ENCODE results near the gene ATP8B3.

Gene ATP8B3

DNA sequence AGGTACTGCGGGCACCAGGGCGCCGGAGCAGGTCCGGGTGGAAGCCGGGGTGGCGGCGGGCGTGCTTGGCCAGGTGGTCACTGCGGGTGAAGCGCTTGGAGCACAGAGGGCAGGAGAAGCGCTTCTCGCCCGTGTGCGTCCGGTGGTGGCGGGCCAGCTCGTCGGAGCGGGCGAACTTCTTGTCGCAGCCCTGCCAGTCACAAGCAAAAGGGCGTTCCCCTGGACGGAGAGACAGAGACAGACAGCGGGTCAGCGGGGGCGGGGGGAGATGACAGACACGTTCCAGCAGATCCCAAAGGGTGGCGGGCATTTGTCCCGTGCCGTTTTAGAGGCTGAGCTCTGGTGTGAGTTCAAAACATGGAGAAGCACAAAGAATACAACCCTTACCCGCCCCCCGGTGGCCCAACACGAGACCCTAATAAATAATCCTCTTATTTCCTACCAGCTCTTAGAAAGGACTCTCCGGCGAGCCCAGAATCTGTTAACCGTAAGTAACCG is 42.5 kb upstream of the ATP8B3 start:
- H3K4me3 ChIP-seq (ENCODE audit: low read depth, low read length), result no peak overlapping the region
- no peak for TF ChIP-seq ZNF843 (tag by site-specific recombination; IDR thresholded peaks at IDR 0.05)
- TF ChIP-seq SP2 (tag by site-specific recombination; IDR thresholded peaks at IDR 0.05), result 0 out of 2 replicates have a peak, but pooled peaks have one; percentile 5
- TF ChIP-seq, protein P1, sequence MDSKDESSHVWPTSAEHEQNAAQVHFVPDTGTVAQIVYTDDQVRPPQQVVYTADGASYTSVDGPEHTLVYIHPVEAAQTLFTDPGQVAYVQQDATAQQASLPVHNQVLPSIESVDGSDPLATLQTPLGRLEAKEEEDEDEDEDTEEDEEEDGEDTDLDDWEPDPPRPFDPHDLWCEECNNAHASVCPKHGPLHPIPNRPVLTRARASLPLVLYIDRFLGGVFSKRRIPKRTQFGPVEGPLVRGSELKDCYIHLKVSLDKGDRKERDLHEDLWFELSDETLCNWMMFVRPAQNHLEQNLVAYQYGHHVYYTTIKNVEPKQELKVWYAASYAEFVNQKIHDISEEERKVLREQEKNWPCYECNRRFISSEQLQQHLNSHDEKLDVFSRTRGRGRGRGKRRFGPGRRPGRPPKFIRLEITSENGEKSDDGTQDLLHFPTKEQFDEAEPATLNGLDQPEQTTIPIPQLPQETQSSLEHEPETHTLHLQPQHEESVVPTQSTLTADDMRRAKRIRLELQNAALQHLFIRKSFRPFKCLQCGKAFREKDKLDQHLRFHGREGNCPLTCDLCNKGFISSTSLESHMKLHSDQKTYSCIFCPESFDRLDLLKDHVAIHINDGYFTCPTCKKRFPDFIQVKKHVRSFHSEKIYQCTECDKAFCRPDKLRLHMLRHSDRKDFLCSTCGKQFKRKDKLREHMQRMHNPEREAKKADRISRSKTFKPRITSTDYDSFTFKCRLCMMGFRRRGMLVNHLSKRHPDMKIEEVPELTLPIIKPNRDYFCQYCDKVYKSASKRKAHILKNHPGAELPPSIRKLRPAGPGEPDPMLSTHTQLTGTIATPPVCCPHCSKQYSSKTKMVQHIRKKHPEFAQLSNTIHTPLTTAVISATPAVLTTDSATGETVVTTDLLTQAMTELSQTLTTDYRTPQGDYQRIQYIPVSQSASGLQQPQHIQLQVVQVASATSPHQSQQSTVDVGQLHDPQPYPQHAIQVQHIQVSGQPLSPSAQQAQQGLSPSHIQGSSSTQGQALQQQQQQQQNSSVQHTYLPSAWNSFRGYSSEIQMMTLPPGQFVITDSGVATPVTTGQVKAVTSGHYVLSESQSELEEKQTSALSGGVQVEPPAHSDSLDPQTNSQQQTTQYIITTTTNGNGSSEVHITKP (tag by site-specific recombination; IDR thresholded peaks at IDR 0.05), result no peak
- no peak for TF ChIP-seq ZNF626 (tag by site-specific recombination; IDR thresholded peaks at IDR 0.05)
- no peak for TF ChIP-seq ZNF202 (tag by site-specific recombination; IDR thresholded peaks at IDR 0.05; ENCODE audit: borderline replicate concordance)
- TF ChIP-seq ZFP37 (tag by site-specific recombination; IDR thresholded peaks at IDR 0.05), result no peak
- TF ChIP-seq, protein P2, sequence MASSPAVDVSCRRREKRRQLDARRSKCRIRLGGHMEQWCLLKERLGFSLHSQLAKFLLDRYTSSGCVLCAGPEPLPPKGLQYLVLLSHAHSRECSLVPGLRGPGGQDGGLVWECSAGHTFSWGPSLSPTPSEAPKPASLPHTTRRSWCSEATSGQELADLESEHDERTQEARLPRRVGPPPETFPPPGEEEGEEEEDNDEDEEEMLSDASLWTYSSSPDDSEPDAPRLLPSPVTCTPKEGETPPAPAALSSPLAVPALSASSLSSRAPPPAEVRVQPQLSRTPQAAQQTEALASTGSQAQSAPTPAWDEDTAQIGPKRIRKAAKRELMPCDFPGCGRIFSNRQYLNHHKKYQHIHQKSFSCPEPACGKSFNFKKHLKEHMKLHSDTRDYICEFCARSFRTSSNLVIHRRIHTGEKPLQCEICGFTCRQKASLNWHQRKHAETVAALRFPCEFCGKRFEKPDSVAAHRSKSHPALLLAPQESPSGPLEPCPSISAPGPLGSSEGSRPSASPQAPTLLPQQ (tag by site-specific recombination; IDR thresholded peaks at IDR 0.05), result no peak
- no peaks in the 10 kb centered on the region for H3K36me3 ChIP-seq (ENCODE audit: control insufficient read depth in 2 of 2, insufficient read depth in 1 of 2, low read length in 2 of 2)
- H3K27ac ChIP-seq (ENCODE audit: extremely low read depth, low read depth, low read length), result peak overlapping the region; percentile 46; the same call in 1 of the 2 replicates
- CTCF ChIA-PET, result interaction anchor here (1.3 to 3.3 kb wide), 2 partner anchors 10 to 17 kb away, joined by 4 to 13 read pairs; no protein-coding TSS in a partner anchor
- H3K4me1 ChIP-seq (ENCODE audit: control insufficient read depth, insufficient read depth, low read length), result peaks cover 11% of the 10 kb centered on the region
- POLR2A ChIA-PET, result interaction anchor here (0.6 kb wide), 1 partner anchor 12 kb away, joined by 5 read pairs; no protein-coding TSS in a partner anchor
- H3K9me3 ChIP-seq (ENCODE audit: control insufficient read depth, insufficient read depth, low read depth, low read length), result no peaks in the 10 kb centered on the region

DNA sequence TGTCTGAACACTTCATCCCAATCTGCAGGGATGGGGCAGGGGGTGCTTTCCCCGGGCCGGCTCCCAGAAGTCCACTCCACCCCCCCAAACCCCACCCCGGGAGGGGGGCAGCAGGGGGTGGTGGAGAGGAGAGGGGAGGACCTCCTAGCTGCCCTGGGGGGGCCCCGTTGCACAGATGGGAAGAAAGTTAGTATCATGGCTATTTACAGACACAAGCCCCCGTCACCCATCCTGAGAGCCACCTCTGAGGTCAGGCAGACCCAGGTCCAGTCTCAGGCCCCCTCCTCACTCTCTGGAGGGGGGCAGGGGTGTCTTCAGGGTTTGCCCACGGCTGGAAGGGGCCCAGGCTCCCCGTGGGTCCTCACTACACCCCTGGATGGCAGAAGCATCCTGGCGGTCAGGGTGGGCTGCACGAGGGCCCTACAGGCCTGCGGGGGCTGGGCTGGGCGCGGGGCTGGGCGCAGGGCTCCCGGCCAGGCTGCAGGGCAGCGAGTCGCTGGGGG is 42.0 kb upstream of the ATP8B3 start:
- no peak overlapping the region for H3K4me3 ChIP-seq (ENCODE audit: low read depth, low read length)
- TF ChIP-seq, protein P3, sequence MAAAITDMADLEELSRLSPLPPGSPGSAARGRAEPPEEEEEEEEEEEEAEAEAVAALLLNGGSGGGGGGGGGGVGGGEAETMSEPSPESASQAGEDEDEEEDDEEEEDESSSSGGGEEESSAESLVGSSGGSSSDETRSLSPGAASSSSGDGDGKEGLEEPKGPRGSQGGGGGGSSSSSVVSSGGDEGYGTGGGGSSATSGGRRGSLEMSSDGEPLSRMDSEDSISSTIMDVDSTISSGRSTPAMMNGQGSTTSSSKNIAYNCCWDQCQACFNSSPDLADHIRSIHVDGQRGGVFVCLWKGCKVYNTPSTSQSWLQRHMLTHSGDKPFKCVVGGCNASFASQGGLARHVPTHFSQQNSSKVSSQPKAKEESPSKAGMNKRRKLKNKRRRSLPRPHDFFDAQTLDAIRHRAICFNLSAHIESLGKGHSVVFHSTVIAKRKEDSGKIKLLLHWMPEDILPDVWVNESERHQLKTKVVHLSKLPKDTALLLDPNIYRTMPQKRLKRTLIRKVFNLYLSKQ (tag by site-specific recombination; IDR thresholded peaks at IDR 0.05; ENCODE audit: borderline replicate concordance), result no peak
- TF ChIP-seq, protein P4, sequence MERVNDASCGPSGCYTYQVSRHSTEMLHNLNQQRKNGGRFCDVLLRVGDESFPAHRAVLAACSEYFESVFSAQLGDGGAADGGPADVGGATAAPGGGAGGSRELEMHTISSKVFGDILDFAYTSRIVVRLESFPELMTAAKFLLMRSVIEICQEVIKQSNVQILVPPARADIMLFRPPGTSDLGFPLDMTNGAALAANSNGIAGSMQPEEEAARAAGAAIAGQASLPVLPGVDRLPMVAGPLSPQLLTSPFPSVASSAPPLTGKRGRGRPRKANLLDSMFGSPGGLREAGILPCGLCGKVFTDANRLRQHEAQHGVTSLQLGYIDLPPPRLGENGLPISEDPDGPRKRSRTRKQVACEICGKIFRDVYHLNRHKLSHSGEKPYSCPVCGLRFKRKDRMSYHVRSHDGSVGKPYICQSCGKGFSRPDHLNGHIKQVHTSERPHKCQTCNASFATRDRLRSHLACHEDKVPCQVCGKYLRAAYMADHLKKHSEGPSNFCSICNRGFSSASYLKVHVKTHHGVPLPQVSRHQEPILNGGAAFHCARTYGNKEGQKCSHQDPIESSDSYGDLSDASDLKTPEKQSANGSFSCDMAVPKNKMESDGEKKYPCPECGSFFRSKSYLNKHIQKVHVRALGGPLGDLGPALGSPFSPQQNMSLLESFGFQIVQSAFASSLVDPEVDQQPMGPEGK (tag by site-specific recombination; IDR thresholded peaks at IDR 0.05), result peak; percentile 13; the same call in 1 of the 2 replicates
- TF ChIP-seq ZSCAN23 (tag by site-specific recombination; IDR thresholded peaks at IDR 0.05) (no peak), ZSCAN16 (tag by site-specific recombination; IDR thresholded peaks at IDR 0.05) (no peak), ZNF423 (tag by site-specific recombination; IDR thresholded peaks at IDR 0.05) (no peak), GLIS1 (tag by site-specific recombination; IDR thresholded peaks at IDR 0.05) (peak; percentile 20; the same call in 1 of the 2 replicates), ZNF366 (tag by site-specific recombination; conservative IDR thresholded peaks at IDR 0.05) (no peak), KLF8 (tag by site-specific recombination; IDR thresholded peaks at IDR 0.05) (peak; percentile 24; the same call in 1 of the 2 replicates), ZNF138 (tag by site-specific recombination; IDR thresholded peaks at IDR 0.05; ENCODE audit: borderline replicate concordance) (no peak), ZFP3 (tag by site-specific recombination; IDR thresholded peaks at IDR 0.05; ENCODE audit: low read depth) (no peak), ZNF561 (tag by site-specific recombination; IDR thresholded peaks at IDR 0.05; ENCODE audit: borderline replicate concordance) (no peak), ZNF785 (tag by site-specific recombination; IDR thresholded peaks at IDR 0.05) (no peak), ZNF24 (tag by site-specific recombination; IDR thresholded peaks at IDR 0.05) (no peak), GLIS2 (tag by site-specific recombination; IDR thresholded peaks at IDR 0.05) (peak; percentile 48; the same call in 1 of the 2 replicates), ZNF311 (tag by site-specific recombination; IDR thresholded peaks at IDR 0.05; ENCODE audit: borderline replicate concordance) (no peak), SP7 (tag by site-specific recombination; IDR thresholded peaks at IDR 0.05) (no peak)
- TF ChIP-seq, protein P5, sequence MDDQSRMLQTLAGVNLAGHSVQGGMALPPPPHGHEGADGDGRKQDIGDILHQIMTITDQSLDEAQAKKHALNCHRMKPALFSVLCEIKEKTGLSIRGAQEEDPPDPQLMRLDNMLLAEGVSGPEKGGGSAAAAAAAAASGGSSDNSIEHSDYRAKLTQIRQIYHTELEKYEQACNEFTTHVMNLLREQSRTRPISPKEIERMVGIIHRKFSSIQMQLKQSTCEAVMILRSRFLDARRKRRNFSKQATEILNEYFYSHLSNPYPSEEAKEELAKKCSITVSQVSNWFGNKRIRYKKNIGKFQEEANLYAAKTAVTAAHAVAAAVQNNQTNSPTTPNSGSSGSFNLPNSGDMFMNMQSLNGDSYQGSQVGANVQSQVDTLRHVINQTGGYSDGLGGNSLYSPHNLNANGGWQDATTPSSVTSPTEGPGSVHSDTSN (CRISPR knock-in tag; IDR thresholded peaks at IDR 0.05), result no peak
- no peaks in the 10 kb centered on the region for H3K9me3 ChIP-seq (ENCODE audit: control insufficient read depth, insufficient read depth, low read depth, low read length)
- CTCF ChIA-PET, result interaction anchor here (0.7 to 3.3 kb wide), 5 partner anchors 13 to 219 kb away, joined by 3 to 13 read pairs (median 4); no protein-coding TSS in a partner anchor
- H3K27ac ChIP-seq (ENCODE audit: extremely low read depth, low read depth, low read length), result no peak overlapping the region
- POLR2A ChIA-PET, result no interaction called here
- H3K4me1 ChIP-seq (ENCODE audit: control insufficient read depth, insufficient read depth, low read length), result peaks cover 7% of the 10 kb centered on the region; the same call in 1 of the 2 replicates
- no peaks in the 10 kb centered on the region for H3K36me3 ChIP-seq (ENCODE audit: control insufficient read depth in 2 of 2, insufficient read depth in 1 of 2, low read length in 2 of 2)

All from HEK293 (cell line).